SK-N-SH (cell line): ENCODE data around the gene PJA2. TPM values are rescaled to one million over a fixed set of nuclear protein-coding genes. Genes with fewer than 3 reads are reported as not detected.

Experiments
- CTCF ChIA-PET: fragments of 300-600, 350-600 bp; formaldehyde crosslinking; extraction: SDS; loops from one replicate; lab custom pipeline; 2021; lab: Yijun Ruan, JAX
- POLR2A ChIA-PET: fragments of 350-600 bp; sonication (Branson Sonifier 250); formaldehyde crosslinking; extraction: SDS; loops from one replicate; lab custom pipeline; 2020; ENCODE audit warnings: antibody characterized with exemption, inconsistent platforms; lab: Yijun Ruan, JAX
- DNase-seq: peaks from one replicate; pipeline ENCODE4 v3.0.0; 2012
- H2AFZ ChIP-seq: fragments of 200-600 bp; sonication (generic); 2 replicates; pipeline ENCODE4 v1.8.1; 2016; ENCODE audit warnings: antibody characterized with exemption, mild to moderate bottlenecking, low read depth
- H3F3A ChIP-seq: fragments of 200-600 bp; sonication (generic); replicated peaks from 2 replicates; pipeline ENCODE3; 2016; ENCODE audit warnings: antibody characterized with exemption, mild to moderate bottlenecking; ENCODE audit not compliant: insufficient read depth
- H3K27ac ChIP-seq, 2 experiments: fragments of 200-500 bp in 1 of 2; fragments of 200-600 bp in 1 of 2; sonication (Bioruptor generic) in 1 of 2; sonication (generic), shearing (Covaris generic) in 1 of 2; 2 replicates each; pipeline versions ENCODE4 v1.5.1 to v1.6.1; 2014 to 2016; ENCODE audit warnings: low read depth in 2 of 2, inconsistent platforms in 1 of 2, low read length in 1 of 2, mild to moderate bottlenecking in 1 of 2, mixed read lengths in 1 of 2
- H3K27me3 ChIP-seq: fragments of 200-600 bp; sonication (generic), shearing (Covaris generic); 2 replicates; pipeline ENCODE4 v1.6.1; 2016; ENCODE audit warnings: mixed run types; ENCODE audit not compliant: insufficient read depth
- H3K36me3 ChIP-seq, 2 experiments: fragments of 200-500 bp in 1 of 2; fragments of 200-600 bp in 1 of 2; sonication (Bioruptor generic) in 1 of 2; sonication (generic) in 1 of 2; replicated peaks in 1 of 2; 2 replicates each; pipeline versions ENCODE3 to v1.5.1; 2014 to 2016; ENCODE audit warnings: low read length in 1 of 2, mild to moderate bottlenecking in 1 of 2; ENCODE audit not compliant: insufficient read depth in 2 of 2, control insufficient read depth in 1 of 2
- H3K4me1 ChIP-seq, 2 experiments: fragments of 200-500 bp in 1 of 2; fragments of 200-600 bp in 1 of 2; sonication (Bioruptor generic) in 1 of 2; sonication (generic), shearing (Covaris generic) in 1 of 2; 2 replicates each; pipeline versions ENCODE4 v1.5.1 to v1.6.1; 2014 to 2016; ENCODE audit warnings: low read depth in 1 of 2, low read length in 1 of 2, mixed run types in 1 of 2; ENCODE audit not compliant: insufficient read depth in 2 of 2, control insufficient read depth in 1 of 2
- H3K4me2 ChIP-seq: fragments of 200-600 bp; sonication (generic), shearing (Covaris generic); 2 replicates; pipeline ENCODE4 v1.6.1; 2017; ENCODE audit warnings: mixed run types
- H3K4me3 ChIP-seq, 2 experiments: fragments of 200-500 bp in 1 of 2; fragments of 200-600 bp in 1 of 2; sonication (Bioruptor generic) in 1 of 2; sonication (generic), shearing (Covaris generic) in 1 of 2; 2 replicates each; pipeline versions ENCODE4 v1.5.1 to v1.8.1; 2014 to 2016; ENCODE audit warnings: low read depth in 2 of 2, inconsistent platforms in 1 of 2, low read length in 1 of 2, mild to moderate bottlenecking in 1 of 2, mixed read lengths in 1 of 2, moderate library complexity in 1 of 2
- H3K79me2 ChIP-seq: fragments of 200-600 bp; sonication (generic); 2 replicates; pipeline ENCODE4 v1.8.1; 2017; ENCODE audit warnings: mild to moderate bottlenecking; ENCODE audit not compliant: insufficient read depth
- H3K9ac ChIP-seq: fragments of 200-600 bp; sonication (generic); 2 replicates; pipeline ENCODE4 v1.6.1; 2017; ENCODE audit warnings: mixed run types
- H3K9me2 ChIP-seq: fragments of 200-600 bp; sonication (generic); 2 replicates; pipeline ENCODE4 v1.6.1; 2017; ENCODE audit warnings: mixed run types
- H3K9me3 ChIP-seq: fragments of 200-600 bp; sonication (generic); 2 replicates; pipeline ENCODE4 v1.6.1; 2017; ENCODE audit warnings: mixed run types, mild to moderate bottlenecking, moderate library complexity
- H4K20me1 ChIP-seq: fragments of 200-600 bp; sonication (generic); 2 replicates; pipeline ENCODE4 v1.6.1; 2017; ENCODE audit warnings: mild to moderate bottlenecking, mixed run types; ENCODE audit not compliant: insufficient read depth
- CHD2 ChIP-seq: fragments of 150-350 bp; IDR thresholded peaks from 2 replicates; pipeline ENCODE4 v1.6.1; 2018; ENCODE audit warnings: low read length; ENCODE audit not compliant: partially characterized antibody
- ELF1 ChIP-seq: IDR thresholded peaks from 2 replicates; pipeline ENCODE4 v1.4.0; 2012
- EZH2phosphoT487 ChIP-seq: fragments of 200-600 bp; sonication (generic); IDR thresholded peaks from 2 replicates; pipeline ENCODE4 v1.6.1; 2017; ENCODE audit warnings: low read depth, mixed run types, mild to moderate bottlenecking, antibody characterized with exemption, moderate library complexity, borderline replicate concordance
- FOSL2 ChIP-seq: IDR thresholded peaks from 2 replicates; pipeline ENCODE4 v1.4.0; 2012; ENCODE audit warnings: low read depth, mild to moderate bottlenecking, moderate library complexity, borderline replicate concordance
- FOXJ3 ChIP-seq: sonication (generic); formaldehyde crosslinking; IDR thresholded peaks from 2 replicates; pipeline ENCODE4 v1.5.1; 2020; ENCODE audit warnings: mild to moderate bottlenecking, missing genetic modification reagents
- FOXM1 ChIP-seq: IDR thresholded peaks from 2 replicates; pipeline ENCODE4 v1.4.0; 2012; ENCODE audit warnings: low read depth, mild to moderate bottlenecking
- GATA2 ChIP-seq: sonication (generic); formaldehyde crosslinking; IDR thresholded peaks from 2 replicates; pipeline ENCODE4 v1.5.0; 2020; ENCODE audit warnings: mild to moderate bottlenecking, missing genetic modification reagents
- IRF3 ChIP-seq: fragments of 150-350 bp; IDR thresholded peaks from 2 replicates; pipeline ENCODE4 v1.6.1; 2016; ENCODE audit warnings: mild to moderate bottlenecking, low read depth, low read length
- JUND ChIP-seq: IDR thresholded peaks from 2 replicates; pipeline ENCODE4 v1.4.0; 2012
- NFIC ChIP-seq: IDR thresholded peaks from 2 replicates; pipeline ENCODE4 v1.4.0; 2012; ENCODE audit warnings: borderline replicate concordance
- NRF1 ChIP-seq: IDR thresholded peaks from 2 replicates; pipeline ENCODE4 v1.6.1; 2012; ENCODE audit warnings: low read depth, mild to moderate bottlenecking, low read length
- PBX3 ChIP-seq: IDR thresholded peaks from 2 replicates; pipeline ENCODE4; 2012
- SIN3A ChIP-seq: IDR thresholded peaks from 2 replicates; pipeline ENCODE4 v1.6.1; 2012; ENCODE audit warnings: low read depth, mild to moderate bottlenecking, low read length, moderate library complexity, borderline replicate concordance
- SMC3 ChIP-seq: IDR thresholded peaks from 2 replicates; pipeline ENCODE4 v1.6.1; 2012; ENCODE audit warnings: low read depth, low read length, improper control_type of control experiment
- TCF12 ChIP-seq: IDR thresholded peaks from 2 replicates; pipeline ENCODE4 v1.4.0; 2012
- WGBS: methylation state at CpG from one replicate; pipeline ENCODE4 v1.1.6; 2017; ENCODE audit warnings: low lambda C conversion rate; 5-methylcytosine and 5-hydroxymethylcytosine counted together
- polyA plus RNA-seq, 3 experiments: library from polyadenylated mRNA; depleted of rRNA; stranded (reverse); fragments of >200 nt; gene quantifications; 2 replicates each; pipeline ENCODE4 v1.2.3, GENCODE V29; 2012
- TF ChIP-seq, protein P1 (sequence below): IDR thresholded peaks from 2 replicates; pipeline ENCODE4 v1.4.0; 2012; ENCODE audit warnings: low read depth, borderline replicate concordance
- TF ChIP-seq, protein P2 (sequence below): fragments of 200-600 bp; sonication (generic); IDR thresholded peaks from 2 replicates; pipeline ENCODE4 v1.6.1; 2017; ENCODE audit warnings: antibody characterized with exemption, mild to moderate bottlenecking, moderate library complexity

PJA2 gene
- polyA plus RNA-seq, 1 of the 3 experiments (the other 2 are of a cell fraction) = 30.7 TPM

DNA sequence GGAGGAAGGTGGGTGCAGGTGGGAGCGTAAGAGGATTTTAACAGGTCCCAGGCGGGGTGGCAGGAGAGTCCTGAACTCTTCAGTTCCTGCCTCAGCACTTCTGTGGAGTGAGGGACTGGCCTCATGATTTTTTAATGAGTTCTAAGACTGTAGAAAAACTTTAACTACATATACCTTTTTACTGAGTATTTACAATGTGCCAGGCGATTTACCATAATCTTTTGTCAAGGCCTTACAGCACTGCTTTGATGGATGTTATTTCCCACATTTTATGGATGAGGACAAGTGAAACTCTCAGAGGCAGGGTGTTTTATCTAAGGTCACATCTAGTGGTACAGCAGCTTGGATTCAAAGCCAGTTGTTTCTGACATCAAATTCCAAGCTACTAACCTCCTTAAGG, 99.5 kb downstream of the PJA2 start:
- ChIA-PET POLR2A (no interaction called here), CTCF (interaction anchor here (1.2 kb wide), 1 partner anchor 668 kb away, joined by 3 read pairs; no protein-coding TSS in a partner anchor)
- H3K4me1 ChIP-seq = no peaks in the 10 kb centered on the region; a peak in 1 of 4 replicates
- no peaks in the 10 kb centered on the region for H3K27me3 ChIP-seq
- no peaks in the 10 kb centered on the region for H3K9me3 ChIP-seq
- WGBS = 77% methylated on average over 3 of the region's 3 CpGs
- H4K20me1 ChIP-seq = no peaks in the 10 kb centered on the region
- no peak overlapping the region for H3K27ac ChIP-seq
- H3K9ac ChIP-seq = no peak overlapping the region
- H3K4me3 ChIP-seq = no peak overlapping the region
- no peak overlapping the region for H2AFZ ChIP-seq
- no peaks in the 10 kb centered on the region for H3K9me2 ChIP-seq
- H3K36me3 ChIP-seq = no peaks in the 10 kb centered on the region
- H3K79me2 ChIP-seq = no peaks in the 10 kb centered on the region
- TF ChIP-seq SMC3 (no peak), FOXM1 (no peak), JUND (no peak), TCF12 (no peak), NRF1 (no peak), SIN3A (no peak), NFIC (no peak), EZH2phosphoT487 (no peak), CHD2 (no peak), ELF1 (no peak), GATA2 (CRISPR knock-in tag) (no peak), IRF3 (no peak), FOSL2 (no peak), FOXJ3 (CRISPR knock-in tag) (no peak), PBX3 (no peak)
- TF ChIP-seq, protein P1, sequence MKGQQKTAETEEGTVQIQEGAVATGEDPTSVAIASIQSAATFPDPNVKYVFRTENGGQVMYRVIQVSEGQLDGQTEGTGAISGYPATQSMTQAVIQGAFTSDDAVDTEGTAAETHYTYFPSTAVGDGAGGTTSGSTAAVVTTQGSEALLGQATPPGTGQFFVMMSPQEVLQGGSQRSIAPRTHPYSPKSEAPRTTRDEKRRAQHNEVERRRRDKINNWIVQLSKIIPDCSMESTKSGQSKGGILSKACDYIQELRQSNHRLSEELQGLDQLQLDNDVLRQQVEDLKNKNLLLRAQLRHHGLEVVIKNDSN = no peak
- TF ChIP-seq, protein P2, sequence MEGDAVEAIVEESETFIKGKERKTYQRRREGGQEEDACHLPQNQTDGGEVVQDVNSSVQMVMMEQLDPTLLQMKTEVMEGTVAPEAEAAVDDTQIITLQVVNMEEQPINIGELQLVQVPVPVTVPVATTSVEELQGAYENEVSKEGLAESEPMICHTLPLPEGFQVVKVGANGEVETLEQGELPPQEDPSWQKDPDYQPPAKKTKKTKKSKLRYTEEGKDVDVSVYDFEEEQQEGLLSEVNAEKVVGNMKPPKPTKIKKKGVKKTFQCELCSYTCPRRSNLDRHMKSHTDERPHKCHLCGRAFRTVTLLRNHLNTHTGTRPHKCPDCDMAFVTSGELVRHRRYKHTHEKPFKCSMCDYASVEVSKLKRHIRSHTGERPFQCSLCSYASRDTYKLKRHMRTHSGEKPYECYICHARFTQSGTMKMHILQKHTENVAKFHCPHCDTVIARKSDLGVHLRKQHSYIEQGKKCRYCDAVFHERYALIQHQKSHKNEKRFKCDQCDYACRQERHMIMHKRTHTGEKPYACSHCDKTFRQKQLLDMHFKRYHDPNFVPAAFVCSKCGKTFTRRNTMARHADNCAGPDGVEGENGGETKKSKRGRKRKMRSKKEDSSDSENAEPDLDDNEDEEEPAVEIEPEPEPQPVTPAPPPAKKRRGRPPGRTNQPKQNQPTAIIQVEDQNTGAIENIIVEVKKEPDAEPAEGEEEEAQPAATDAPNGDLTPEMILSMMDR = no peak
- H3K4me2 ChIP-seq = no peak overlapping the region
- DNase-seq = no peak
- H3F3A ChIP-seq = no peaks in the 10 kb centered on the region
